Erythroblast (primary cell): ENCODE results near the gene SSNA1.

Experiments
- GATA1 ChIP-seq: IDR thresholded peaks from 2 replicates; pipeline ENCODE4 v1.6.1; 2011; ENCODE audit warnings: low read depth, mild to moderate bottlenecking, control low read depth, low read length, moderate library complexity
- POLR2A ChIP-seq: IDR thresholded peaks from 2 replicates; pipeline ENCODE4 v1.6.1; 2011; ENCODE audit warnings: mild to moderate bottlenecking, low read length

GRCh38 chr9:137218754-137219271 is 30.3 kb downstream of the SSNA1 start:
- TF ChIP-seq POLR2A (peak; percentile 48), GATA1 (peak; percentile 32)
